ENCODE results near the gene ARHGAP11A.

Gene ARHGAP11A

DNA sequence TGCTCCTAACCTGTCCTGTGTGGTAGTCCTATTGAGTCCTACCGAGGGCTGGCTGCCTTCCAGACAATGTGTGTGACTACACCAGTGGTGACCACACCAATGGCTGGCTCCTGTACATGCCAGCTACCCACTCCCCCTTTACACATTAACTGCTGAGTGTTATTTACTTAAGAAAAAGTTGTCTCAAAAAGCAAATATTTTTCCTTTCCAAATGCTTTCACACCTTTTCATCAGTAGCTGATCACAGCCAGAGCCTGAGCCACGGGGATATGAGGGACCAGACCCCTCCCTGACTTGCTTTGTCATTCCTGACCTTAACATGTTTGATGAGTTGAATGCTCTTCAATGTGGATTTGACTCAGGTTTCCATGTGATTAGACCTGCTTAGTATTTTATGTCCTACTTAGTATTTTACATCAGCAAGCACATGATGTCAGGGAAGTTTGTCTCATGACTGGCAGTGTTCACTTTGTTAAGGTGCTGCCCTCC, 72.9 kb downstream of the ARHGAP11A start:
- DNase-seq, result peak; percentile 28
